K562 (cell line): ENCODE measurements around the gene SLC25A51. TPM values are rescaled to one million over a fixed set of nuclear protein-coding genes. Genes with fewer than 3 reads are reported as not detected.

ENCODE experiments used
- ARNT ChIP-seq, 2 experiments: fragments of 450-650 bp; IDR thresholded peaks; 2 replicates each; pipeline ENCODE4 v1.6.1; 2016; ENCODE audit warnings: mild to moderate bottlenecking in 1 of 2
- CBX1 ChIP-seq: sonication (generic); IDR thresholded peaks from 2 replicates; pipeline ENCODE4 v1.6.1; 2016; ENCODE audit warnings: antibody characterized with exemption, low read depth, mild to moderate bottlenecking
- CXXC5 ChIP-seq: fragments of 250-450 bp; sonication (Bioruptor Pico); IDR thresholded peaks from 2 replicates; pipeline ENCODE4 v1.8.0; 2022; ENCODE audit warnings: inconsistent platforms, mild to moderate bottlenecking, moderate library complexity
- ELK1 ChIP-seq: sonication (generic); formaldehyde crosslinking; IDR thresholded peaks from 2 replicates; pipeline ENCODE4 v1.8.1; 2022; ENCODE audit warnings: missing genetic modification reagents
- KAT8 ChIP-seq: fragments of 450-650 bp; IDR thresholded peaks from 2 replicates; pipeline ENCODE4 v1.6.1; 2016; ENCODE audit warnings: low read depth, mild to moderate bottlenecking
- MBD2 ChIP-seq: sonication (generic); IDR thresholded peaks from 2 replicates; pipeline ENCODE4 v1.6.1; 2016; ENCODE audit warnings: low read depth, borderline replicate concordance
- SIN3A ChIP-seq, 2 experiments: fragments of 150-350 bp in 1 of 2; IDR thresholded peaks; 2 replicates each; pipeline ENCODE4 v1.6.1; 2011 to 2016; ENCODE audit warnings: borderline replicate concordance in 2 of 2, low read depth in 2 of 2, low read length in 2 of 2, mild to moderate bottlenecking in 2 of 2, moderate library complexity in 2 of 2; ENCODE audit not compliant: control insufficient read depth in 1 of 2
- ZNF134 ChIP-seq: fragments of 250-450 bp; sonication (Bioruptor Pico); conservative IDR thresholded peaks from 2 replicates; pipeline ENCODE4 v1.4.0; 2020
- ZNF778 ChIP-seq: fragments of 450-650 bp; formaldehyde crosslinking; IDR thresholded peaks from 2 replicates; pipeline ENCODE4 v1.4.0; 2020; ENCODE audit warnings: mild to moderate bottlenecking, moderate library complexity
- polyA plus RNA-seq, 8 experiments: library from polyadenylated mRNA; depleted of rRNA in 4 of 8; stranded (reverse) in 5 of 8; unstranded in 3 of 8; fragments of >200 nt; fragmentation: Nextera tagmentation in 2 of 8; fragmentation: Illumina TruSeq in 1 of 8; extraction: Ambion mirVana in 2 of 8; extraction: Trizol in 1 of 8; gene quantifications; 2 replicates each; pipeline versions ENCODE4 v1.2.1 to v1.2.3, GENCODE V29; 2011 to 2014; ENCODE audit warnings: inconsistent platforms in 1 of 8, missing spikeins in 1 of 8
- total RNA-seq, 7 experiments: library from RNA; depleted of rRNA in 6 of 7; stranded (reverse); fragments of >200 nt in 6 of 7; fragmentation: Illumina TruSeq in 2 of 7; extraction: Trizol in 2 of 7; gene quantifications; 2 replicates each; pipeline versions ENCODE4 v1.2.1 to v1.2.3, GENCODE V29; 2011 to 2021; ENCODE audit warnings: low replicate concordance in 1 of 7
- TF ChIP-seq, protein P1 (sequence below): fragments of 450-650 bp; IDR thresholded peaks from 2 replicates; pipeline ENCODE4 v1.6.1; 2016; ENCODE audit warnings: mild to moderate bottlenecking, moderate library complexity
- TF ChIP-seq, protein P2 (sequence below): fragments of 250-450 bp; sonication (Bioruptor Pico); IDR thresholded peaks from 2 replicates; pipeline ENCODE4 v1.8.0; 2022; ENCODE audit warnings: moderate library complexity, mild to moderate bottlenecking, inconsistent platforms
- TF ChIP-seq, protein P3 (sequence below), 2 experiments: IDR thresholded peaks; 2 replicates each; pipeline ENCODE4 v1.6.1; 2012; ENCODE audit warnings: improper control_type of control experiment in 2 of 2, low read depth in 2 of 2, low read length in 2 of 2, borderline replicate concordance in 1 of 2

Gene SLC25A51
- total and polyA plus RNA-seq, 9 of the 15 experiments (the other 6 are each of a cell fraction or from before 2014, with no cell fraction given), result 9.1 to 40.7 (median 24.5) TPM

DNA sequence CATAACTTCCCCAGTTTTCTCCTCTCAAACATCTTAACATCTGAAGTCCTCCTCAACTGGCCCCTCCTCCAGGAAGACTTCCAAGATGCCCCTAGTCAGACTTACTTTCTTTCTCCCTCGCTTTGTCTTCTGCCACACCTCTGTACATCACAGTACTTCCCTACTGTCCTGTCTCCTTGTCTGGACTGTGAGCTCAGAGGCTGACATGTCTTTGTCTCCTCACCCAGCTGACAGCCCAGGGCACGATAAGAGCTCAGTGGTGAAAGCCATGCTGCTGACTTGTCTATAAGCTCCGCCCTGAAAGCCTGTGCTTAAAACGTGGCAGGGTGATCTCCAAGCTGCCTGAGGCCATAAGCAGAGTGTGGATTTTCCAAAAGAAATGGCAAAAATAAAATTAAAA lies 33.0 kb upstream of the SLC25A51 start (continued):
- TF ChIP-seq, protein P1, sequence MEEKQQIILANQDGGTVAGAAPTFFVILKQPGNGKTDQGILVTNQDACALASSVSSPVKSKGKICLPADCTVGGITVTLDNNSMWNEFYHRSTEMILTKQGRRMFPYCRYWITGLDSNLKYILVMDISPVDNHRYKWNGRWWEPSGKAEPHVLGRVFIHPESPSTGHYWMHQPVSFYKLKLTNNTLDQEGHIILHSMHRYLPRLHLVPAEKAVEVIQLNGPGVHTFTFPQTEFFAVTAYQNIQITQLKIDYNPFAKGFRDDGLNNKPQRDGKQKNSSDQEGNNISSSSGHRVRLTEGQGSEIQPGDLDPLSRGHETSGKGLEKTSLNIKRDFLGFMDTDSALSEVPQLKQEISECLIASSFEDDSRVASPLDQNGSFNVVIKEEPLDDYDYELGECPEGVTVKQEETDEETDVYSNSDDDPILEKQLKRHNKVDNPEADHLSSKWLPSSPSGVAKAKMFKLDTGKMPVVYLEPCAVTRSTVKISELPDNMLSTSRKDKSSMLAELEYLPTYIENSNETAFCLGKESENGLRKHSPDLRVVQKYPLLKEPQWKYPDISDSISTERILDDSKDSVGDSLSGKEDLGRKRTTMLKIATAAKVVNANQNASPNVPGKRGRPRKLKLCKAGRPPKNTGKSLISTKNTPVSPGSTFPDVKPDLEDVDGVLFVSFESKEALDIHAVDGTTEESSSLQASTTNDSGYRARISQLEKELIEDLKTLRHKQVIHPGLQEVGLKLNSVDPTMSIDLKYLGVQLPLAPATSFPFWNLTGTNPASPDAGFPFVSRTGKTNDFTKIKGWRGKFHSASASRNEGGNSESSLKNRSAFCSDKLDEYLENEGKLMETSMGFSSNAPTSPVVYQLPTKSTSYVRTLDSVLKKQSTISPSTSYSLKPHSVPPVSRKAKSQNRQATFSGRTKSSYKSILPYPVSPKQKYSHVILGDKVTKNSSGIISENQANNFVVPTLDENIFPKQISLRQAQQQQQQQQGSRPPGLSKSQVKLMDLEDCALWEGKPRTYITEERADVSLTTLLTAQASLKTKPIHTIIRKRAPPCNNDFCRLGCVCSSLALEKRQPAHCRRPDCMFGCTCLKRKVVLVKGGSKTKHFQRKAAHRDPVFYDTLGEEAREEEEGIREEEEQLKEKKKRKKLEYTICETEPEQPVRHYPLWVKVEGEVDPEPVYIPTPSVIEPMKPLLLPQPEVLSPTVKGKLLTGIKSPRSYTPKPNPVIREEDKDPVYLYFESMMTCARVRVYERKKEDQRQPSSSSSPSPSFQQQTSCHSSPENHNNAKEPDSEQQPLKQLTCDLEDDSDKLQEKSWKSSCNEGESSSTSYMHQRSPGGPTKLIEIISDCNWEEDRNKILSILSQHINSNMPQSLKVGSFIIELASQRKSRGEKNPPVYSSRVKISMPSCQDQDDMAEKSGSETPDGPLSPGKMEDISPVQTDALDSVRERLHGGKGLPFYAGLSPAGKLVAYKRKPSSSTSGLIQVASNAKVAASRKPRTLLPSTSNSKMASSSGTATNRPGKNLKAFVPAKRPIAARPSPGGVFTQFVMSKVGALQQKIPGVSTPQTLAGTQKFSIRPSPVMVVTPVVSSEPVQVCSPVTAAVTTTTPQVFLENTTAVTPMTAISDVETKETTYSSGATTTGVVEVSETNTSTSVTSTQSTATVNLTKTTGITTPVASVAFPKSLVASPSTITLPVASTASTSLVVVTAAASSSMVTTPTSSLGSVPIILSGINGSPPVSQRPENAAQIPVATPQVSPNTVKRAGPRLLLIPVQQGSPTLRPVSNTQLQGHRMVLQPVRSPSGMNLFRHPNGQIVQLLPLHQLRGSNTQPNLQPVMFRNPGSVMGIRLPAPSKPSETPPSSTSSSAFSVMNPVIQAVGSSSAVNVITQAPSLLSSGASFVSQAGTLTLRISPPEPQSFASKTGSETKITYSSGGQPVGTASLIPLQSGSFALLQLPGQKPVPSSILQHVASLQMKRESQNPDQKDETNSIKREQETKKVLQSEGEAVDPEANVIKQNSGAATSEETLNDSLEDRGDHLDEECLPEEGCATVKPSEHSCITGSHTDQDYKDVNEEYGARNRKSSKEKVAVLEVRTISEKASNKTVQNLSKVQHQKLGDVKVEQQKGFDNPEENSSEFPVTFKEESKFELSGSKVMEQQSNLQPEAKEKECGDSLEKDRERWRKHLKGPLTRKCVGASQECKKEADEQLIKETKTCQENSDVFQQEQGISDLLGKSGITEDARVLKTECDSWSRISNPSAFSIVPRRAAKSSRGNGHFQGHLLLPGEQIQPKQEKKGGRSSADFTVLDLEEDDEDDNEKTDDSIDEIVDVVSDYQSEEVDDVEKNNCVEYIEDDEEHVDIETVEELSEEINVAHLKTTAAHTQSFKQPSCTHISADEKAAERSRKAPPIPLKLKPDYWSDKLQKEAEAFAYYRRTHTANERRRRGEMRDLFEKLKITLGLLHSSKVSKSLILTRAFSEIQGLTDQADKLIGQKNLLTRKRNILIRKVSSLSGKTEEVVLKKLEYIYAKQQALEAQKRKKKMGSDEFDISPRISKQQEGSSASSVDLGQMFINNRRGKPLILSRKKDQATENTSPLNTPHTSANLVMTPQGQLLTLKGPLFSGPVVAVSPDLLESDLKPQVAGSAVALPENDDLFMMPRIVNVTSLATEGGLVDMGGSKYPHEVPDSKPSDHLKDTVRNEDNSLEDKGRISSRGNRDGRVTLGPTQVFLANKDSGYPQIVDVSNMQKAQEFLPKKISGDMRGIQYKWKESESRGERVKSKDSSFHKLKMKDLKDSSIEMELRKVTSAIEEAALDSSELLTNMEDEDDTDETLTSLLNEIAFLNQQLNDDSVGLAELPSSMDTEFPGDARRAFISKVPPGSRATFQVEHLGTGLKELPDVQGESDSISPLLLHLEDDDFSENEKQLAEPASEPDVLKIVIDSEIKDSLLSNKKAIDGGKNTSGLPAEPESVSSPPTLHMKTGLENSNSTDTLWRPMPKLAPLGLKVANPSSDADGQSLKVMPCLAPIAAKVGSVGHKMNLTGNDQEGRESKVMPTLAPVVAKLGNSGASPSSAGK, result no peak; the same call in 1 of the 2 replicates
- TF ChIP-seq KAT8, result no peak
- no peak for TF ChIP-seq ZNF134 (CRISPR knock-in tag)
- peak in 1 of 2 experiments; percentile 73; a peak in 1 of 4 replicates for TF ChIP-seq ARNT (IDR thresholded peaks at IDR 0.05)
- TF ChIP-seq, protein P2, sequence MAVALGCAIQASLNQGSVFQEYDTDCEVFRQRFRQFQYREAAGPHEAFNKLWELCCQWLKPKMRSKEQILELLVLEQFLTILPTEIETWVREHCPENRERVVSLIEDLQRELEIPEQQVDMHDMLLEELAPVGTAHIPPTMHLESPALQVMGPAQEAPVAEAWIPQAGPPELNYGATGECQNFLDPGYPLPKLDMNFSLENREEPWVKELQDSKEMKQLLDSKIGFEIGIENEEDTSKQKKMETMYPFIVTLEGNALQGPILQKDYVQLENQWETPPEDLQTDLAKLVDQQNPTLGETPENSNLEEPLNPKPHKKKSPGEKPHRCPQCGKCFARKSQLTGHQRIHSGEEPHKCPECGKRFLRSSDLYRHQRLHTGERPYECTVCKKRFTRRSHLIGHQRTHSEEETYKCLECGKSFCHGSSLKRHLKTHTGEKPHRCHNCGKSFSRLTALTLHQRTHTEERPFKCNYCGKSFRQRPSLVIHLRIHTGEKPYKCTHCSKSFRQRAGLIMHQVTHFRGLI (CRISPR knock-in tag), result no peak
- no peak for TF ChIP-seq ELK1 (CRISPR knock-in tag)
- TF ChIP-seq, protein P3, sequence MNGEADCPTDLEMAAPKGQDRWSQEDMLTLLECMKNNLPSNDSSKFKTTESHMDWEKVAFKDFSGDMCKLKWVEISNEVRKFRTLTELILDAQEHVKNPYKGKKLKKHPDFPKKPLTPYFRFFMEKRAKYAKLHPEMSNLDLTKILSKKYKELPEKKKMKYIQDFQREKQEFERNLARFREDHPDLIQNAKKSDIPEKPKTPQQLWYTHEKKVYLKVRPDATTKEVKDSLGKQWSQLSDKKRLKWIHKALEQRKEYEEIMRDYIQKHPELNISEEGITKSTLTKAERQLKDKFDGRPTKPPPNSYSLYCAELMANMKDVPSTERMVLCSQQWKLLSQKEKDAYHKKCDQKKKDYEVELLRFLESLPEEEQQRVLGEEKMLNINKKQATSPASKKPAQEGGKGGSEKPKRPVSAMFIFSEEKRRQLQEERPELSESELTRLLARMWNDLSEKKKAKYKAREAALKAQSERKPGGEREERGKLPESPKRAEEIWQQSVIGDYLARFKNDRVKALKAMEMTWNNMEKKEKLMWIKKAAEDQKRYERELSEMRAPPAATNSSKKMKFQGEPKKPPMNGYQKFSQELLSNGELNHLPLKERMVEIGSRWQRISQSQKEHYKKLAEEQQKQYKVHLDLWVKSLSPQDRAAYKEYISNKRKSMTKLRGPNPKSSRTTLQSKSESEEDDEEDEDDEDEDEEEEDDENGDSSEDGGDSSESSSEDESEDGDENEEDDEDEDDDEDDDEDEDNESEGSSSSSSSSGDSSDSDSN (IDR thresholded peaks at IDR 0.05; ENCODE audit: borderline replicate concordance in 1 of 2, low read depth in 2 of 2, low read length in 2 of 2), result no peak
- TF ChIP-seq CBX1, result no peak
- peak; percentile 93 to 95; a peak in 3 of 4 replicates for TF ChIP-seq SIN3A (IDR thresholded peaks at IDR 0.05; ENCODE audit: borderline replicate concordance in 2 of 2, control insufficient read depth in 1 of 2, low read depth in 2 of 2, low read length in 2 of 2)
- no peak for TF ChIP-seq CXXC5 (CRISPR knock-in tag)
- TF ChIP-seq MBD2, result no peak
- no peak for TF ChIP-seq ZNF778
